ENCODE measurements around the gene ATP6V1C2. TPM values are rescaled to one million over a fixed set of nuclear protein-coding genes. Genes with fewer than 3 reads are reported as not detected.

Gene ATP6V1C2
- total RNA-seq, 1 experiment from 2014 or later: not detected

- H4K20me1 ChIP-seq (ENCODE audit: insufficient read depth, low read depth, low read length): peaks cover 25% of the 10 kb centered on the region
These were observed 29.9 kb upstream of the ATP6V1C2 start for GRCh38 chr2:10691521-10691920.

GRCh38 chr2:10700078-10700803, 21.2 kb upstream of the ATP6V1C2 start:
- H3K9me2 ChIP-seq (replicated peaks; ENCODE audit: insufficient read depth, low read length): no peaks in the 10 kb centered on the region
- H3K9ac ChIP-seq (ENCODE audit: low read length): no peak overlapping the region
- DNase-seq: no peak
- no peak overlapping the region for H3K27ac ChIP-seq (ENCODE audit: low read length)
- H3K79me2 ChIP-seq (ENCODE audit: low read length): no peaks in the 10 kb centered on the region
- H3K9me3 ChIP-seq (ENCODE audit: low read length): no peaks in the 10 kb centered on the region
- H3K4me3 ChIP-seq (ENCODE audit: low read length): no peak overlapping the region
- H4K20me1 ChIP-seq (ENCODE audit: insufficient read depth, low read depth, low read length): no peaks in the 10 kb centered on the region
- H2AFZ ChIP-seq (ENCODE audit: low read length): no peak overlapping the region
- no peaks in the 10 kb centered on the region for H3K27me3 ChIP-seq (ENCODE audit: low read length)
- H3K4me2 ChIP-seq (ENCODE audit: low read depth, low read length, poor library complexity, severe bottlenecking): no peak overlapping the region
- no peaks in the 10 kb centered on the region for H3K36me3 ChIP-seq (ENCODE audit: insufficient read depth, low read length)
- H3K4me1 ChIP-seq (ENCODE audit: low read length): no peaks in the 10 kb centered on the region

More at GRCh38 chr2:10691521-10691920, 29.9 kb upstream of the ATP6V1C2 start:
- Histone ChIP-seq H3K27ac (ENCODE audit: low read length) (no peak overlapping the region), H3K4me3 (ENCODE audit: low read length) (no peak overlapping the region), H3K4me1 (ENCODE audit: low read length) (peaks cover 29% of the 10 kb centered on the region), H3K4me2 (ENCODE audit: low read depth, low read length, poor library complexity, severe bottlenecking) (no peak overlapping the region), H3K9me2 (replicated peaks; ENCODE audit: insufficient read depth, low read length) (no peaks in the 10 kb centered on the region), H3K9me3 (ENCODE audit: low read length) (no peaks in the 10 kb centered on the region), H3K79me2 (ENCODE audit: low read length) (peaks cover 38% of the 10 kb centered on the region), H2AFZ (ENCODE audit: low read length) (no peak overlapping the region), H3K27me3 (ENCODE audit: low read length) (no peaks in the 10 kb centered on the region), H3K9ac (ENCODE audit: low read length) (no peak overlapping the region), H3K36me3 (ENCODE audit: insufficient read depth, low read length) (no peaks in the 10 kb centered on the region)
- no peak for DNase-seq

- Histone ChIP-seq H3K9me3 (ENCODE audit: low read length) (no peaks in the 10 kb centered on the region), H2AFZ (ENCODE audit: low read length) (no peak overlapping the region), H3K79me2 (ENCODE audit: low read length) (no peaks in the 10 kb centered on the region), H4K20me1 (ENCODE audit: insufficient read depth, low read depth, low read length) (no peaks in the 10 kb centered on the region), H3K36me3 (ENCODE audit: insufficient read depth, low read length) (no peaks in the 10 kb centered on the region), H3K9ac (ENCODE audit: low read length) (no peak overlapping the region), H3K9me2 (replicated peaks; ENCODE audit: insufficient read depth, low read length) (no peaks in the 10 kb centered on the region), H3K27me3 (ENCODE audit: low read length) (no peaks in the 10 kb centered on the region), H3K4me3 (ENCODE audit: low read length) (no peak overlapping the region), H3K4me1 (ENCODE audit: low read length) (no peaks in the 10 kb centered on the region), H3K4me2 (ENCODE audit: low read depth, low read length, poor library complexity, severe bottlenecking) (no peak overlapping the region), H3K27ac (ENCODE audit: low read length) (no peak overlapping the region)
- no peak for DNase-seq
These were observed 17.3 kb upstream of the ATP6V1C2 start for GRCh38 chr2:10704034-10704594.

GRCh38 chr2:10706033-10706432, 15.4 kb upstream of the ATP6V1C2 start:
- Histone ChIP-seq H3K9me2 (replicated peaks; ENCODE audit: insufficient read depth, low read length) (no peaks in the 10 kb centered on the region), H3K79me2 (ENCODE audit: low read length) (no peaks in the 10 kb centered on the region), H3K9ac (ENCODE audit: low read length) (no peak overlapping the region), H3K4me2 (ENCODE audit: low read depth, low read length, poor library complexity, severe bottlenecking) (no peak overlapping the region), H3K36me3 (ENCODE audit: insufficient read depth, low read length) (no peaks in the 10 kb centered on the region), H3K4me1 (ENCODE audit: low read length) (no peaks in the 10 kb centered on the region), H4K20me1 (ENCODE audit: insufficient read depth, low read depth, low read length) (no peaks in the 10 kb centered on the region), H3K27me3 (ENCODE audit: low read length) (no peaks in the 10 kb centered on the region), H3K9me3 (ENCODE audit: low read length) (no peaks in the 10 kb centered on the region), H2AFZ (ENCODE audit: low read length) (no peak overlapping the region), H3K4me3 (ENCODE audit: low read length) (no peak overlapping the region), H3K27ac (ENCODE audit: low read length) (no peak overlapping the region)
- no peak for DNase-seq

- Histone ChIP-seq H3K9me3 (ENCODE audit: low read length) (no peaks in the 10 kb centered on the region), H3K4me3 (ENCODE audit: low read length) (no peak overlapping the region), H3K79me2 (ENCODE audit: low read length) (no peaks in the 10 kb centered on the region), H3K27me3 (ENCODE audit: low read length) (no peaks in the 10 kb centered on the region), H3K9ac (ENCODE audit: low read length) (no peak overlapping the region), H4K20me1 (ENCODE audit: insufficient read depth, low read depth, low read length) (no peaks in the 10 kb centered on the region), H3K27ac (ENCODE audit: low read length) (no peak overlapping the region), H2AFZ (ENCODE audit: low read length) (no peak overlapping the region), H3K9me2 (replicated peaks; ENCODE audit: insufficient read depth, low read length) (no peaks in the 10 kb centered on the region), H3K4me1 (ENCODE audit: low read length) (no peaks in the 10 kb centered on the region), H3K36me3 (ENCODE audit: insufficient read depth, low read length) (no peaks in the 10 kb centered on the region), H3K4me2 (ENCODE audit: low read depth, low read length, poor library complexity, severe bottlenecking) (no peak overlapping the region)
- no peak for DNase-seq
These were observed 13.6 kb upstream of the ATP6V1C2 start for GRCh38 chr2:10707831-10708230.

GRCh38 chr2:10709290-10709939, 12.0 kb upstream of the ATP6V1C2 start:
- H3K4me2 ChIP-seq (ENCODE audit: low read depth, low read length, poor library complexity, severe bottlenecking): no peak overlapping the region
- no peak for DNase-seq
- H3K27me3 ChIP-seq (ENCODE audit: low read length): no peaks in the 10 kb centered on the region

GRCh38 chr2:10712185-10712809, 9.1 kb upstream of the ATP6V1C2 start:
- Histone ChIP-seq H2AFZ (ENCODE audit: low read length) (no peak overlapping the region), H3K9me2 (replicated peaks; ENCODE audit: insufficient read depth, low read length) (no peaks in the 10 kb centered on the region), H3K27me3 (ENCODE audit: low read length) (no peaks in the 10 kb centered on the region), H3K9ac (ENCODE audit: low read length) (no peak overlapping the region), H3K27ac (ENCODE audit: low read length) (no peak overlapping the region), H3K36me3 (ENCODE audit: insufficient read depth, low read length) (no peaks in the 10 kb centered on the region), H3K4me2 (ENCODE audit: low read depth, low read length, poor library complexity, severe bottlenecking) (no peak overlapping the region), H3K4me3 (ENCODE audit: low read length) (no peak overlapping the region), H3K79me2 (ENCODE audit: low read length) (no peaks in the 10 kb centered on the region), H4K20me1 (ENCODE audit: insufficient read depth, low read depth, low read length) (no peaks in the 10 kb centered on the region), H3K9me3 (ENCODE audit: low read length) (no peaks in the 10 kb centered on the region), H3K4me1 (ENCODE audit: low read length) (no peaks in the 10 kb centered on the region)
- no peak for DNase-seq

More at GRCh38 chr2:10709290-10709939, 12.0 kb upstream of the ATP6V1C2 start:
- Histone ChIP-seq H3K9me3 (ENCODE audit: low read length) (no peaks in the 10 kb centered on the region), H3K36me3 (ENCODE audit: insufficient read depth, low read length) (no peaks in the 10 kb centered on the region), H3K9me2 (replicated peaks; ENCODE audit: insufficient read depth, low read length) (no peaks in the 10 kb centered on the region), H3K9ac (ENCODE audit: low read length) (no peak overlapping the region), H4K20me1 (ENCODE audit: insufficient read depth, low read depth, low read length) (no peaks in the 10 kb centered on the region), H3K4me3 (ENCODE audit: low read length) (no peak overlapping the region), H3K4me1 (ENCODE audit: low read length) (no peaks in the 10 kb centered on the region), H3K79me2 (ENCODE audit: low read length) (no peaks in the 10 kb centered on the region), H2AFZ (ENCODE audit: low read length) (no peak overlapping the region), H3K27ac (ENCODE audit: low read length) (no peak overlapping the region)

GRCh38 chr2:10716581-10716980, 4.8 kb upstream of the ATP6V1C2 start:
- Histone ChIP-seq H3K9me2 (replicated peaks; ENCODE audit: insufficient read depth, low read length) (no peaks in the 10 kb centered on the region), H4K20me1 (ENCODE audit: insufficient read depth, low read depth, low read length) (no peaks in the 10 kb centered on the region), H3K9me3 (ENCODE audit: low read length) (no peaks in the 10 kb centered on the region), H3K4me2 (ENCODE audit: low read depth, low read length, poor library complexity, severe bottlenecking) (no peak overlapping the region), H3K79me2 (ENCODE audit: low read length) (no peaks in the 10 kb centered on the region), H3K4me1 (ENCODE audit: low read length) (peaks cover under 1% of the 10 kb centered on the region; the same call in 1 of the 2 replicates), H3K36me3 (ENCODE audit: insufficient read depth, low read length) (no peaks in the 10 kb centered on the region), H3K9ac (ENCODE audit: low read length) (no peak overlapping the region), H2AFZ (ENCODE audit: low read length) (no peak overlapping the region), H3K4me3 (ENCODE audit: low read length) (no peak overlapping the region), H3K27ac (ENCODE audit: low read length) (no peak overlapping the region), H3K27me3 (ENCODE audit: low read length) (no peaks in the 10 kb centered on the region)
- DNase-seq: no peak
